PC-3 (cell line): Measurements from ENCODE around the gene IFNA2.

ENCODE experiments used
- CTCF ChIP-seq: fragments of 300-600 bp; sonication (generic); conservative IDR thresholded peaks from 2 replicates; pipeline ENCODE4 v1.5.1; 2017; ENCODE audit warnings: antibody characterized with exemption, low read depth, mild to moderate bottlenecking, low read length
- EZH2 ChIP-seq: fragments of 300-600 bp; sonication (generic); IDR thresholded peaks from one replicate; pipeline ENCODE4 v1.6.1; 2017; ENCODE audit warnings: antibody characterized with exemption, mild to moderate bottlenecking, low read length; ENCODE audit not compliant: unreplicated experiment
- EZH2phosphoT487 ChIP-seq: fragments of 300-600 bp; sonication (generic); IDR thresholded peaks from 2 replicates; pipeline ENCODE4 v1.6.1; 2018; ENCODE audit warnings: mild to moderate bottlenecking, antibody characterized with exemption, low read length, borderline replicate concordance

DNA sequence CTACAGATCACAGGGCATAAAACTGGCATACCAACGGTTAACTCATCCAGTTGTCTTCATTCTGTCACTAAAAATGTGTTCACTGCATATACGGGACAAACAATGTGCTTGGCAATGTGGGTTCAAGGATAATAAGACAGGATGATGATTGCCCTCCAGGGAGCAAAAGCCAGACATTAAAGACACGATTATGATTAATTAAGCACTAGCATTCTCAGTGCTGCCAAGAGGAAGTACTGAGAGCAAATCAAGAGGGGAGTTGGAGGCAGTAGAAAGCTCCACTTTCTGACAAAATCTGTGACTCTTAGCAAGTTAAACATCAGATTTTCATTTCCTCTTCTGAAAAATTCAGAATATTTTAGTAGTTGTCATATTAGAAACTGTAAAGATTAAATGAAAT lies 14.8 kb upstream of the IFNA2 start:
- TF ChIP-seq CTCF (no peak), EZH2 (no peak), EZH2phosphoT487 (no peak)
